ENCODE results near the gene RSPO3. TPM values are rescaled to one million over a fixed set of nuclear protein-coding genes. Genes with fewer than 3 reads are reported as not detected.

The RSPO3 gene
- total RNA-seq, 1 donor from 2014 or later = not detected

DNA sequence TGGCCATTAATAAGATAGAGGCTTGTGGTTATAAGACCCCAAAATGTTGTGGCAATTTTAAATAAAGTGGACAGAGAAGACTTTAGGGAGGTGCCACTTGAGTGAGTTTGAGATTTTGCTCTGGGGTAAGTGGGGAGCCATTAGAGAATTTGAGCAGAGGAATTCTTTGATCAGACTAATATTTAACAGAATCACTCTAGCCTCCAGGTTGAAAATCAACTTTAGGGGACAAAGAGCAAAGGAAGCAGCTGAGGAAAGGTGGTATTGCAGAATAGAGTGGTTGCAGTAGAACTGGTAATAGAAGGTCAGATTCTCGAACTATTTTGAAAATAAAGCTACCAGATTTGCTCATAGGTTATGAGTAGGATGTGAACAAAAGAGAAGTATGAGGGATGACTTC is 97.5 kb downstream of the RSPO3 start:
- Mint-ChIP-seq H3K4me1 (no peaks in the 10 kb centered on the region), H3K27me3 (ENCODE audit: low read depth) (no peaks in the 10 kb centered on the region), H3K4me3 (no peak overlapping the region), H3K9me3 (peaks cover 2% of the 10 kb centered on the region), H3K36me3 (ENCODE audit: low read depth) (no peaks in the 10 kb centered on the region), H3K27ac (ENCODE audit: unreplicated experiment) (no peak overlapping the region)
- no peak for DNase-seq (ENCODE audit: low read depth, low spot score)
- TF ChIP-seq, protein P1, sequence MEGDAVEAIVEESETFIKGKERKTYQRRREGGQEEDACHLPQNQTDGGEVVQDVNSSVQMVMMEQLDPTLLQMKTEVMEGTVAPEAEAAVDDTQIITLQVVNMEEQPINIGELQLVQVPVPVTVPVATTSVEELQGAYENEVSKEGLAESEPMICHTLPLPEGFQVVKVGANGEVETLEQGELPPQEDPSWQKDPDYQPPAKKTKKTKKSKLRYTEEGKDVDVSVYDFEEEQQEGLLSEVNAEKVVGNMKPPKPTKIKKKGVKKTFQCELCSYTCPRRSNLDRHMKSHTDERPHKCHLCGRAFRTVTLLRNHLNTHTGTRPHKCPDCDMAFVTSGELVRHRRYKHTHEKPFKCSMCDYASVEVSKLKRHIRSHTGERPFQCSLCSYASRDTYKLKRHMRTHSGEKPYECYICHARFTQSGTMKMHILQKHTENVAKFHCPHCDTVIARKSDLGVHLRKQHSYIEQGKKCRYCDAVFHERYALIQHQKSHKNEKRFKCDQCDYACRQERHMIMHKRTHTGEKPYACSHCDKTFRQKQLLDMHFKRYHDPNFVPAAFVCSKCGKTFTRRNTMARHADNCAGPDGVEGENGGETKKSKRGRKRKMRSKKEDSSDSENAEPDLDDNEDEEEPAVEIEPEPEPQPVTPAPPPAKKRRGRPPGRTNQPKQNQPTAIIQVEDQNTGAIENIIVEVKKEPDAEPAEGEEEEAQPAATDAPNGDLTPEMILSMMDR (conservative IDR thresholded peaks at IDR 0.05) = no peak

DNA sequence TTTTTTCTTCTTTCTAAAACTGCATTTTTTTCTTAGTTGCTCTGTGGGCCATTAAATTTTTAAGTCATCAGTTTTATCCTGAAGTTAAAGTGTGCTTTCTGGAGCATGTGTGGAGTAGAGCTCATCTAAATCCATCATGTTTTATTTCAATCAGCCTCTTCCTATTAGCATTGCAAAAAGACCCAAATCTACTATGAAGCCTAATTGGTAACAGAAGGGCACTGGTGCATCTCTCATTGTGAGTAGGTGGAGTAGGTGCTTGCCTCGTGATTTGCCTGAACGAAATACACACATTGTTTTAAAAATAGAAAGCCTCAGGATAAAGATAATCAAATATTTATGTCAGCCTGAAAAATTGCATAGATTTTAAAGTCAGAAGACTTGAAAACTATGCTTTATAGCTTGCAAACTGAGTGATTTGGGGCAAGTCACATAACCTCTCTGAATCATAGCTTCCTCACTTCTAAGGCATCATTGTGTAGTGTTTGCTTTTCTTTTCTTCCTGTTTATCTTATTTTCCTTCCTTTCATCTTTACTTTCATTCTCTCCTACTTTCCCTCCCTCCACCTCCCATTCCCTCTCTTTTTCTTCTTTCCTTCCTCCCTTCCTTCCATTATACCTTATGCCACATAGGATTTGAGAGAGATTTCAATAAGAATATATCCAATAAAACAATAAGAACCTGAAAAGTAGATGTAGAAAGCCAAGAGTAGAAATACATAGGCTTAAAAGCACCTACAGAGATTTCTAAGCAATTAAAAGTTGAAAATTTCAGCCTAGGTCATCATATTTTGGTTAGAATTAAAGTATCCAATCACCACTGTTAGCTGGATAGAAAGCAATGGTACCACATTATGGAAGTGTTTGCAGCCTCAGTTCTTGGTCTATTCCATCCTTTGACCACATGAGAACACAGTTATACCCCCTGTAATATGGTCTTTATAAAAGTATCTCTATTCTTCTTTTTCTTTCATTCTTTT is 98.6 kb downstream of the RSPO3 start:
- Mint-ChIP-seq H3K4me3 (no peak overlapping the region), H3K27ac (ENCODE audit: unreplicated experiment) (no peak overlapping the region), H3K27me3 (ENCODE audit: low read depth) (peaks cover 2% of the 10 kb centered on the region), H3K9me3 (peaks cover 2% of the 10 kb centered on the region), H3K36me3 (ENCODE audit: low read depth) (no peaks in the 10 kb centered on the region), H3K4me1 (no peaks in the 10 kb centered on the region)
- DNase-seq (ENCODE audit: low read depth, low spot score) = no peak
- TF ChIP-seq, protein P1 (conservative IDR thresholded peaks at IDR 0.05) = no peak

DNA sequence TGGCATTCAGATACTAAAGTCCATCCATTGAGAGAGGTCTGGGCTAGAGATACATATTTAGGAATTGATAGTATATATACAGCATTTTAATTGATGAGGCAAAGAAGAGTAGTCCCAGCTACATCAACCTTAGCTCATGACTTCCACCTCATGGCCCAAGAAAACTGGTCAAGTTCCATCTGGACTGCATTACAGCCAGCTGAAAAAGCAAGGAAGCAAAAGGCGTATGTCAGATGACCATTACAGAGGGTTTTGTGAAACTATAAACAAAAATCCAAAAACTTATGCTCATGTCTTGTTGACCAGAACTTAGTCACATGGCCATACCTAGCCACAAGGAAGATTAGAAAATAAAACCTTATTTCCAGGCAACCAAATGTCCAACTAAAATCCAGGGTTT is 101.4 kb downstream of the RSPO3 start:
- Mint-ChIP-seq H3K4me3 (no peak overlapping the region), H3K36me3 (ENCODE audit: low read depth) (no peaks in the 10 kb centered on the region), H3K4me1 (no peaks in the 10 kb centered on the region), H3K27me3 (ENCODE audit: low read depth) (peaks cover 4% of the 10 kb centered on the region), H3K9me3 (peaks cover 2% of the 10 kb centered on the region), H3K27ac (ENCODE audit: unreplicated experiment) (no peak overlapping the region)
- TF ChIP-seq, protein P1 (conservative IDR thresholded peaks at IDR 0.05) = no peak
- no peak for DNase-seq (ENCODE audit: low read depth, low spot score)

DNA sequence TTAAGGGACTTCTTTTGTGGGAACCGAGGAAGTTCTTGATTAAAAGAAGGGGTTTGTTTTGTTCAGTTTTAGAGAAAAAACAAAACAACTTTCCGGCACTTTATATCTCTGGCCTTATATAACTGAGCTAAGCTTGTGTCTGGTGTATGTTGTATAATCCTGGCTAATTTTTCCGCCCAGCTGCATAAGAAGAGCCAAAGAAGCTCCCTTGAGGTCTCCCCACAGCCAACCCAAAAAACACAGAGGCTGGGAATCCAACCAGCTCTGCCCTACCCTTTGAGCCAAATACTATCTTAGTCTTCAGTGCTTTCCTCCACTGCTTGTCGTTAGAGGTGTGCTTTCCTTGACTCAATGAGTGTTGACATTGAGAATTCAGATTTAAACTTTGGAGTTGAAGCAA is 102.7 kb downstream of the RSPO3 start:
- Mint-ChIP-seq H3K4me3 (no peak overlapping the region), H3K27me3 (ENCODE audit: low read depth) (peaks cover 4% of the 10 kb centered on the region), H3K36me3 (ENCODE audit: low read depth) (no peaks in the 10 kb centered on the region), H3K9me3 (no peaks in the 10 kb centered on the region), H3K27ac (ENCODE audit: unreplicated experiment) (no peak overlapping the region), H3K4me1 (no peaks in the 10 kb centered on the region)
- TF ChIP-seq, protein P1 (conservative IDR thresholded peaks at IDR 0.05) = no peak
- no peak for DNase-seq (ENCODE audit: low read depth, low spot score)

DNA sequence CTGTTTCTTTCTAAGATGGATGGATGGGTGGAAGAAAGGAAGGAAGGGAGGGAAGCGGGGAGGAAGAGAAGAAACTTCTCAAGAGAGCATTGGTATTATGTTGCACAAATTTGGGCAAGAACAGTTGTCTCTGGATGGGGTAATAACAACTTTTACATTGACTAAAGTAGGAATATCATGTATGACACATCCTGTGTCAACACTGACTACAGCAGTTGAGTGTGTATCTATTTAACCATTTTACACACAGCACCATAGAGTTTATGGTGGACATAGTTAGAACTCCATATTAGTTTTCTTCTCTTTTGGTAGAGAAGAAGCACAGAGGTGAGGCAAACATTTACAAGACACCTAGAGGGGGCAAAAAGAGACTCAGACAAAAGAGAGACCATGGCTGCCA is 103.9 kb downstream of the RSPO3 start:
- no peak overlapping the region for H3K4me3 Mint-ChIP-seq
- no peaks in the 10 kb centered on the region for H3K4me1 Mint-ChIP-seq
- no peaks in the 10 kb centered on the region for H3K9me3 Mint-ChIP-seq
- no peaks in the 10 kb centered on the region for H3K36me3 Mint-ChIP-seq (ENCODE audit: low read depth)
- peaks cover 4% of the 10 kb centered on the region for H3K27me3 Mint-ChIP-seq (ENCODE audit: low read depth)
- TF ChIP-seq, protein P1 (conservative IDR thresholded peaks at IDR 0.05) = no peak
- no peak overlapping the region for H3K27ac Mint-ChIP-seq (ENCODE audit: unreplicated experiment)
- DNase-seq (ENCODE audit: low read depth, low spot score) = no peak
